Fibroblast of upper back skin (primary cell): ENCODE results near the gene ATP6V0A1.
"Not testable (repeated sequence)": the region's sequence is repeated elsewhere in the genome, so short reads cannot be mapped to it uniquely, and the experiment has no call there.

Experiments used
- DNase-seq: peaks from one replicate; pipeline ENCODE4 v3.0.0-alpha.2; 2013

The ATP6V0A1 gene

GRCh38 chr17:42521036-42521435, 62.4 kb downstream of the ATP6V0A1 start:
- peak; percentile 15 for DNase-seq

- peak; percentile 17 for DNase-seq
Measured at GRCh38 chr17:42521666-42522262, 63.1 kb downstream of the ATP6V0A1 start.

- no peak for DNase-seq
Measured at GRCh38 chr17:42522263-42522790, 63.6 kb downstream of the ATP6V0A1 start.

- no peak for DNase-seq
Measured at GRCh38 chr17:42522798-42523278, 64.2 kb downstream of the ATP6V0A1 start.

GRCh38 chr17:42525221-42525620, 66.5 kb downstream of the ATP6V0A1 start:
- DNase-seq: peak; percentile 96

- DNase-seq: peak; percentile 86
Measured at GRCh38 chr17:42526031-42526444, 67.4 kb downstream of the ATP6V0A1 start.

- DNase-seq: no peak
Measured at GRCh38 chr17:42527932-42528331, 69.3 kb downstream of the ATP6V0A1 start.

- DNase-seq: no peak
Measured at GRCh38 chr17:42529061-42529460, 70.4 kb downstream of the ATP6V0A1 start.

- DNase-seq: no peak
Measured at GRCh38 chr17:42530952-42531454, 72.3 kb downstream of the ATP6V0A1 start.

- no peak for DNase-seq
Measured at GRCh38 chr17:42531455-42532354, 73.0 kb downstream of the ATP6V0A1 start.

GRCh38 chr17:42535155-42536047, 76.7 kb downstream of the ATP6V0A1 start:
- no peak for DNase-seq

GRCh38 chr17:42536048-42536371, 77.3 kb downstream of the ATP6V0A1 start, which contains the start of gene NAGLU:
Gene NAGLU, plus strand, starts transcription at chr17:42536241. Its CDS starts 32 bp downstream, at chr17:42536273.
- DNase-seq: peak; percentile 86

- DNase-seq: peak; percentile 74
Measured at GRCh38 chr17:42536372-42537155, 77.9 kb downstream of the ATP6V0A1 start.

GRCh38 chr17:42537156-42537805, 78.6 kb downstream of the ATP6V0A1 start:
- no peak for DNase-seq

GRCh38 chr17:42537826-42538451, 79.3 kb downstream of the ATP6V0A1 start:
- DNase-seq: no peak

- no peak for DNase-seq
Measured at GRCh38 chr17:42538482-42538881, 79.8 kb downstream of the ATP6V0A1 start.

- DNase-seq: not testable (repeated sequence)
Measured at GRCh38 chr17:42540558-42540957, 81.9 kb downstream of the ATP6V0A1 start.

- no peak for DNase-seq
Measured at GRCh38 chr17:42541041-42541833, 82.6 kb downstream of the ATP6V0A1 start.

- no peak for DNase-seq
Measured at GRCh38 chr17:42543190-42544079, 84.8 kb downstream of the ATP6V0A1 start.
